ENCODE data around the gene SIX1.

DNA sequence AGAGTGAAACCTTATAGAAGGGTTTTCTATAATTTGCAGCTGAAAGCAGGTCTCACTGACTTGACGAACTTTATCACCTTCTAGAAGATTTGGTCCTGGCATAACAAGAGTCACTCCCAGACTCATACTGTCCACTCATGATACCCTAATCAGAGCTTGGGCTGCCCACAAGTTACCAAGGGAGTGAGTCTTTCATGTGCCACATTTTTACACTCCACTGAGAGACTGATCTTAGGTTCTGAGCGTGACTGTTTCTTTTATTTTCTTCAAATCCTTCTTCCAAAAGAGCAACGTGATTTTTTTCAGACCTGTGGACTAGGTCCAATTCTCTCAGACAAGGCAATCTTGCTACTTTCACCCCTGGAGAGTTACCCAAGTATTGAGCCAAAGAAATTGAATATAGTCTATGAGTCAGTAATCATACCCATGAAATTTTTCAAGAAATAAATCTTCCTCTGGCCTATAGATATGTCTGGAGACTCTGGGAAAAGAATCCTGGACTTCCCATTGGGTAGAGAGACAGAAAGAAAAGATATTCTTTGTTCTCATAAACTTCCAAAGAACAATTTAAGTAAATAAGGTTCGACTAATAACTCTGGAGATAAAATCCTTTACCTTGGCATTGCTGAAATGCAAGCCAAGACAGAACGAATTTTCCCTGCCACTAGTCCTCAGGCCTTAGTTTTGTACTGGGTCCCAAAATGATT lies 26.9 kb downstream of the SIX1 start:
- TF ChIP-seq, protein P1, sequence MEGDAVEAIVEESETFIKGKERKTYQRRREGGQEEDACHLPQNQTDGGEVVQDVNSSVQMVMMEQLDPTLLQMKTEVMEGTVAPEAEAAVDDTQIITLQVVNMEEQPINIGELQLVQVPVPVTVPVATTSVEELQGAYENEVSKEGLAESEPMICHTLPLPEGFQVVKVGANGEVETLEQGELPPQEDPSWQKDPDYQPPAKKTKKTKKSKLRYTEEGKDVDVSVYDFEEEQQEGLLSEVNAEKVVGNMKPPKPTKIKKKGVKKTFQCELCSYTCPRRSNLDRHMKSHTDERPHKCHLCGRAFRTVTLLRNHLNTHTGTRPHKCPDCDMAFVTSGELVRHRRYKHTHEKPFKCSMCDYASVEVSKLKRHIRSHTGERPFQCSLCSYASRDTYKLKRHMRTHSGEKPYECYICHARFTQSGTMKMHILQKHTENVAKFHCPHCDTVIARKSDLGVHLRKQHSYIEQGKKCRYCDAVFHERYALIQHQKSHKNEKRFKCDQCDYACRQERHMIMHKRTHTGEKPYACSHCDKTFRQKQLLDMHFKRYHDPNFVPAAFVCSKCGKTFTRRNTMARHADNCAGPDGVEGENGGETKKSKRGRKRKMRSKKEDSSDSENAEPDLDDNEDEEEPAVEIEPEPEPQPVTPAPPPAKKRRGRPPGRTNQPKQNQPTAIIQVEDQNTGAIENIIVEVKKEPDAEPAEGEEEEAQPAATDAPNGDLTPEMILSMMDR (tag by site-specific recombination; IDR thresholded peaks at IDR 0.05), result no peak
- TF ChIP-seq, protein P2, sequence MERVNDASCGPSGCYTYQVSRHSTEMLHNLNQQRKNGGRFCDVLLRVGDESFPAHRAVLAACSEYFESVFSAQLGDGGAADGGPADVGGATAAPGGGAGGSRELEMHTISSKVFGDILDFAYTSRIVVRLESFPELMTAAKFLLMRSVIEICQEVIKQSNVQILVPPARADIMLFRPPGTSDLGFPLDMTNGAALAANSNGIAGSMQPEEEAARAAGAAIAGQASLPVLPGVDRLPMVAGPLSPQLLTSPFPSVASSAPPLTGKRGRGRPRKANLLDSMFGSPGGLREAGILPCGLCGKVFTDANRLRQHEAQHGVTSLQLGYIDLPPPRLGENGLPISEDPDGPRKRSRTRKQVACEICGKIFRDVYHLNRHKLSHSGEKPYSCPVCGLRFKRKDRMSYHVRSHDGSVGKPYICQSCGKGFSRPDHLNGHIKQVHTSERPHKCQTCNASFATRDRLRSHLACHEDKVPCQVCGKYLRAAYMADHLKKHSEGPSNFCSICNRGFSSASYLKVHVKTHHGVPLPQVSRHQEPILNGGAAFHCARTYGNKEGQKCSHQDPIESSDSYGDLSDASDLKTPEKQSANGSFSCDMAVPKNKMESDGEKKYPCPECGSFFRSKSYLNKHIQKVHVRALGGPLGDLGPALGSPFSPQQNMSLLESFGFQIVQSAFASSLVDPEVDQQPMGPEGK (tag by site-specific recombination; IDR thresholded peaks at IDR 0.05), result no peak
- TF ChIP-seq ZNF548 (tag by site-specific recombination; IDR thresholded peaks at IDR 0.05) (no peak), ZNF140 (tag by site-specific recombination; IDR thresholded peaks at IDR 0.05) (no peak), ZNF302 (tag by site-specific recombination; IDR thresholded peaks at IDR 0.05; ENCODE audit: low read depth) (no peak), ZBTB17 (tag by site-specific recombination; IDR thresholded peaks at IDR 0.05) (no peak), ZNF239 (tag by site-specific recombination; IDR thresholded peaks at IDR 0.05) (no peak), ZNF423 (tag by site-specific recombination; IDR thresholded peaks at IDR 0.05) (no peak), ZNF10 (tag by site-specific recombination; IDR thresholded peaks at IDR 0.05) (no peak), SALL2 (tag by site-specific recombination; IDR thresholded peaks at IDR 0.05; ENCODE audit: borderline replicate concordance) (no peak), PRDM1 (tag by site-specific recombination; IDR thresholded peaks at IDR 0.05) (no peak)
- TF ChIP-seq, protein P3, sequence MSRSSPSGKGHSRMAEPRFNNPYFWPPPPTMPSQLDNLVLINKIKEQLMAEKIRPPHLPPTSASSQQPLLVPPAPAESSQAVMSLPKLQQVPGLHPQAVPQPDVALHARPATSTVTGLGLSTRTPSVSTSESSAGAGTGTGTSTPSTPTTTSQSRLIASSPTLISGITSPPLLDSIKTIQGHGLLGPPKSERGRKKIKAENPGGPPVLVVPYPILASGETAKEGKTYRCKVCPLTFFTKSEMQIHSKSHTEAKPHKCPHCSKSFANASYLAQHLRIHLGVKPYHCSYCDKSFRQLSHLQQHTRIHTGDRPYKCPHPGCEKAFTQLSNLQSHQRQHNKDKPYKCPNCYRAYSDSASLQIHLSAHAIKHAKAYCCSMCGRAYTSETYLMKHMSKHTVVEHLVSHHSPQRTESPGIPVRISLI (tag by site-specific recombination; IDR thresholded peaks at IDR 0.05), result no peak
